SKM-1 treated with dmso at 0.1 percent for 144 hours (cell line): Measurements from ENCODE around the gene MADCAM1.

ENCODE experiments used
- DNase-seq: peaks from one replicate; lab custom pipeline; 2025; ENCODE audit not compliant: unreplicated experiment; lab: John Stamatoyannopoulos, UW

MADCAM1 gene

DNA sequence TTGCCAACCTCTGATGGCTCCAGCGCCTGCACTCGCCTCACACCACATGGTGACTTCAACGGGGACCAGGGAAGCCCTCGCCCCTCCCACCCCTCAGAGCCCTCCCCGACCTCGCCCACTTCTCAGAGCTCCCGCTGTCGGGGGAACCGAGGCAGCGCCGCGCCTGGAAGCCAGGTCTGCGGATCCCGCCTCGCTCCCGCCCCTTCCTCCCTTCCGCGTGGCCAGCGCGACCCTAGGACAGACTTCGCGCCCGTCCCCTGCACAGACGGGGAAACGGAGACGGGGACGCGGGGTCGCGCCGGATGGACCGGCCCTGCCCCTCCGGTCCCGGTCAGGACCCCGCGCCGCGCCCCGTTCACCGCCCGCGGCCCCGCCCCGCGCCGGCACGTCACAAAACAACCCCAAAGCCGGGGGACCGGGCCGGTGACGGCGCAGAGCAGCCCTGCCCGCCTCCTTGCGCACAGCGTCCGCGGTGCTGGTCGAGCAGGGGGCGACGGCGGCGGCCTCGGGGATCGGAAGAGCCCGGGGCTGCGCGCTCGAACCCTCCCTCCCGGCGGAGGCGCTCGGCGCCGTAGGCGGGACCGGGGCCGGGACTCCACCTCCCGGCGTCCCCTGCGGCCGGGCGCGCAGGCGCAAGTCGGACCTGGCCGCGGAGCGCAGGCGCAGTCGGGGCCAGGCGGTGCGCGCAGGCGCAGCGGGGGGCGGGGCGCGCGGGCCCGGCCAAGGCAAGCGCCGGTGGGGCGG, 34.9 kb downstream of the MADCAM1 start:
- DNase-seq: peak; percentile 74

DNA sequence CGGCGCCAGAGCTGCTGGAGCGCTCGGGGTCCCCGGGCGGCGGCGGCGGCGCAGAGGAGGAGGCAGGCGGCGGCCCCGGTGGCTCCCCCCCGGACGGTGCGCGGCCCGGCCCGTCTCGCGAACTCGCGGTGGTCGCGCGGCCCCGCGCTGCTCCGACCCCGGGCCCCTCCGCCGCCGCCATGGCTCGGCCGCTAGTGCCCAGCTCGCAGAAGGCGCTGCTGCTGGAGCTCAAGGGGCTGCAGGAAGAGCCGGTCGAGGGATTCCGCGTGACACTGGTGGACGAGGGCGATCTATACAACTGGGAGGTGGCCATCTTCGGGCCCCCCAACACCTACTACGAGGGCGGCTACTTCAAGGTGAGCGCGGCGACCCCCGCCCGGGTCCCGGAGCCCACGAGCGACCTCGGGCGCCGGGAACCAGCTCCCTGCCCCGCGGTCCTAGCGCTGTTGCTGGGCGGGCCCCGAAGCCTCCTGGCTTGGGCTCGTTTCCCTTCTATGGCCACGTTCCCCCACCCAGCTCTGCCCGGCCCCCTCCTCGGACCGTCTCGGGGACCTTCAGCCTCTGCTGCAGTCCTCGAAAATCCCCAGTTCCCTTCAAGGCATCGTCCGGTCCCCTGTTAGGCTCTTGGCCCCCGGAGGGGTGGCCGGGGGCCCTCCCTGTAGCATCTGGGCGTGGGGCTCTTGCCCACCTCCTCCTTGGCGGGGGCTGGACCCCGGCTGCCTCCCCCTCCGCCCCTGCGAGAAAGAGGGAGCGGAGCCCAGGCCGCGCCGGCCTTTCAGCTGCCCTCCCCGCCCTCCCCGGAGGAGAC, 35.7 kb downstream of the MADCAM1 start, which contains the start of gene CDC34:
TSS of gene CDC34 (plus strand) at position 8 of the 808 bp plus-strand sequence. CDS start at position 180, 172 bp downstream.
- no peak for DNase-seq

DNA sequence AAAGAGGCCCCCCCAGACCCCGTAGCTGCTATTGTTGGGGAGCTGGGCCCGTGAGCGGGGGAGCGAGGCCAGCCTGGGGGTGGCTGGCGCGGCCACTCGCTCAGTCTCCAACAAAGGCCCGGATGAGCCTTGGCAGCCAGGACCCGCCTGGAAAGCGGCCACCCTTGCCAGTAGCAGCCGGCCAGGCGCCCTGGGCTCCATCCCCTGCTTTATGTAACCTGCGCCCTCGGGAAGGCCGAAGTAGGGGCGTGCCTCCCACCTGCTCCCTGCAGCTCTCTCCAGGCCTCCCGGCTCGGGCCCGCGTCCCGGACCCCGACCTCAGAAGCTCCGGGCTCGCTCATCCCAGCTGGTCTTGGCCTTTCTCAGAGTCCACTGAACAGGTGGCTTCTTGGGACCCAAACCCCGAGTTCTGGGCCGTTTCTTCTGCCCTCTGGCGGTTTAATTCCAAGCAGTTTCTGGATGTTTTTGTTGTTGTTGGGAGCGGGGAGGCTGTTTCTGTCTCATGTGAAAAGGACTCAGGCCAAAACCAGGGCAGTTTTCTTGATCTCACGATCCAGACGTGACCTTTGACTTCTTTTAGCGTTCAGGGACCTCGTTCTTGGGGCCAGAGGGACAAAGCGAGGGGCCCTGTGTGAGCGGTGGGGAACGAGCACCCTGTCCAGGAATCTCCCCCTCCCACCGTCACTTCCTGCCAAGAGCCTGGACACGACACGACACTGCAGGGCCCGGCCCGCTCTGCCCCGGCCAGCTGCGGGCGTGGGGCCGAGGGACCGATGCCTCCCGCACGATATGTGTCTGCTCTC, 36.5 kb downstream of the MADCAM1 start:
- peak; percentile 36 for DNase-seq

DNA sequence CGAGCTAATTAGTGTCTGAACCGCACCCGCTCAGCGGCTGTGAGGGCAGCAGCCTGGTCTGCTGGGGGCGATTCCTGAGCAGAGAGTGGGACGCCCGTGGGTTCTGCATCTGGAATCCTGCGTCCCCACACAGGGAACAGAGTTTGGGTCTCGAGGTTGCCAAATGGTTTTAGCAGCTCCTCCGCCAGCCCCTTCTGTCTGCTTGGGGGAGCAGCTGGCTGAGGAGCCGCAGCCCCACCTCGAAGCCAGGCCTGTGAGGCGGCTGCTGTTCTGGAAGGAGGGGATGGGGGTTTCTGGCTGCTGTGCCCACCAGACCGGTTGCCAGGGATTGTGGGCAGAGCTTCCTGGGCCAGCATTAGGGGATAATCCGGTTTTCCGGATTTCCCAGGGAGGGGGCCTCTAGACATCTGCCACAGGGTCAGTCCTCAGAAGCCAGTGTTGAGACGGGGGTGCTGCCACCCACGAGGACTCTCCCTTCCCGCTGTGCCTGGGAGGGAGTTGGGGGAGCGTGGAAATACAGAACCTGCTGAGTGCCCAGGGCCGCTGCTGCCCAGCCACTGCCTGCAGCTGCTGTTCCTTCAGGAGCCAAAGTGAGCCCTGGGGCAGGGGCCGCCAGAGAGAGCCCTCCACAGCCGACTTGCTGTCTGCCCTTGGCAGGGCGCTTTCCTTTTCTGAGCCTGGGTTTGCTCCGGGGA, 37.2 kb downstream of the MADCAM1 start:
- DNase-seq: no peak

DNA sequence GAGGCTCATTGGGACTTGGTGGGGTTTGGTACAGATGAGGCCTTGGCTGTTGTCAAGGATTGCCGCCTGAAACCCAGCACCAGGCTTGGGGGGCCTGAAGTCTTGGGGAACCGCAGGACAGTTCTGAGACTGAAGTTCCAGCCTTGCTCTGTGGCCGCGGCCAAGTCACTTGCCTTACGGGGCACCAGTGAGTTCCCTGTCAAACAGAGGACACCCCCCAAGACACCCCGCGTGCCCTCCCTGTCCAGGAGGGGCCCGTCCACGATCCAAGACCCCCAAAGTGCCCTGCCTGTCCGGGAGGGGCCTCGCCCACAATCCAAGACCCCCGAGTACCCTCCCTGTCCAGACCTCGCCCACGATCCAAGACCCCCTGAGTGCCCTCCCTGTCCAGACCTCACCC, 37.8 kb downstream of the MADCAM1 start:
- no peak for DNase-seq

DNA sequence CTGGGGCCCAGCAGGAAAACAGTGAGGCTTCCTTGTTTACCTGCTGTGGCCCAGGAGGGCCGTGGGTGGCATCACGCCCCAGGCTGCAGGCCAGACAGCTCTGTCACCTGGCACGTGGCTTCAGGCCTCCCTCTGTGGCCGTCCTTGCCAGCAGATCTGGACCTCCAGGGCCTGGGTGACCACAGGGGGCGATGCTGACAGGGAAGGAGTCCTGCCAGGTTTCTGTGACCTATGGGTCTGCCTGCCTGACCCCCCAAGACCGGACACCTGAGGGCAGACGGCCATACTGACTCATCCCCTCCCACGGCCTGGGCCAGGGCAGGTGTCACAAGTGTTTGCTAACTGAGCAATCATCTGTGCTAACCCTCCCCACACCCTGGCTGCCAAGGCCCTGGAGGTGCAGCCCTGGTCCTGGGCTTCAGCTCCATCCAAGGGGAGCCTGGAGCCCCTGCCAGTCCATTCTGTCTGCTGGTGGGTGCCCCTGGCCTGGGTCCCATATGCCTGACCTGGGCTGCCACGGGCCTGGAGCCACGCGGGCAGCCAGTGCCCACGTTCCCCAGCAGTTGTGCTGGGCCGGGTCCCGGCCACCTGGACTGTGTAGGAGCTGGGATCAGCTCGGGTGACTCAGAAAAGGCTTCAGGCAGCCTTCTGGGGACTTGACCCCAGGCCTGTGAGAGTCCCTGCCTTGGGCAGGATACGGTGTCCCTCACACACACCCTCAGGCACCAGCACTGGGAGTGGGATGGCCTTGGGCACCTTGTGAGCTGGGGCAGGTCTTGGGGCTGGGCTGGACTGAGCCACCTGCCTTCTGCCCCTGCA, 38.9 kb downstream of the MADCAM1 start:
- DNase-seq: no peak

DNA sequence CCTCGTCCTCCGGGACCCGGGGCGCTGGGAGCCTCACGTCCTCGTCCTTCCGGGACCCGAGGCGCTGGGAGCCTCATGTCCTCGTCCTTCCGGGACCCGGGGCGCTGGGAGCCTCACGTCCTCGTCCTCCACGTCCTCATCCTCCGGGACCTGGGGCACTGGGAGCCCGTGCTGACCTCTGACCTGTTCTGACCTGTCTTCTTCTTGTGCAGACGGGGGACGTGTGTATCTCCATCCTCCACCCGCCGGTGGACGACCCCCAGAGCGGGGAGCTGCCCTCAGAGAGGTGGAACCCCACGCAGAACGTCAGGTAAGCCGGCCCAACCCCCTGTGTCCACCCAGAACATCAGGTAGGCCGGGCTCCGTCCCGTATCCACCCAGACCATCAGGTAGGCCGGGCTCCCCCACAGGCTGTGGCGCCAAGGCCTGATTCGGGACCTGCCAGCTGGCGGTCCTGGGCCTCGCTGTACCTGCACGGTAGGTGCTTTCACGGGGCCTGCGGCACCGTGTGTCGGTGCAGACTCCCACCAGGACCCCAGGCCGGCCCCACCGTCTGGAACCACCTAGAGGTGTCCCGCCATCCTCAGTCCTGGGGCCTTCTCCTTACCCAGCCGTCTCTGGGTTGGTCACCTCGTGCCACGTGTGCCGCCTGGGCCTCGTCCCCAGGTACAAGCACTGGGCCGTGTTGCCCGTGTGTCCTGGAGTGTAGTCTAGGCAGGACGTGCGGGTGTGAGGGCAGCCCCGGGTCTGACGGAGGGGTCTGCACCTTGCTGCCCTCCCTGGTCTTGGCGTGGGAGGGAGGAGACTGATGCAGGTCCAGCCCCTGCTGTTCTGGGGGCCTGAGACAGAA, 40.0 kb downstream of the MADCAM1 start:
- no peak for DNase-seq

DNA sequence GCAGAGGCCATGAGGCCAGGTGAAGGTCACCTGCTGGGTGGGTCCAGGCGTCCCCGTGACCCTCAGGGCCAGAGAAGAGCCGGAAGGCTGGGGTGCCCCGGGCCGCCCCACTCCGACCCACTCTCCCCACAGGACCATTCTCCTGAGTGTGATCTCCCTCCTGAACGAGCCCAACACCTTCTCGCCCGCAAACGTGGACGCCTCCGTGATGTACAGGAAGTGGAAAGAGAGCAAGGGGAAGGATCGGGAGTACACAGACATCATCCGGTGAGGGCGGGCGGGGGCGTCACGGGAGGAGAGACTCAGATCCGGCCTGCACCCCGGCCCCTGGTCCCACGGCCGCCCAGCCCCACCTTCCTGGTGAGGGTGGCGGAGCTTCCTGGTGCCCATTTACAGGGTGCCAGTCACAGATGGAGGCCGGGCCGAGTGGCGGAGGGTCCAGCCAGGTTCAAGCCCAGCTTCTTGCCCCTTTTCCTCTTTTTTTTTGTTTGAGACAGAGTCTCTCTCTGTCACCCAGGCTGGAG, 40.7 kb downstream of the MADCAM1 start:
- DNase-seq: no peak

DNA sequence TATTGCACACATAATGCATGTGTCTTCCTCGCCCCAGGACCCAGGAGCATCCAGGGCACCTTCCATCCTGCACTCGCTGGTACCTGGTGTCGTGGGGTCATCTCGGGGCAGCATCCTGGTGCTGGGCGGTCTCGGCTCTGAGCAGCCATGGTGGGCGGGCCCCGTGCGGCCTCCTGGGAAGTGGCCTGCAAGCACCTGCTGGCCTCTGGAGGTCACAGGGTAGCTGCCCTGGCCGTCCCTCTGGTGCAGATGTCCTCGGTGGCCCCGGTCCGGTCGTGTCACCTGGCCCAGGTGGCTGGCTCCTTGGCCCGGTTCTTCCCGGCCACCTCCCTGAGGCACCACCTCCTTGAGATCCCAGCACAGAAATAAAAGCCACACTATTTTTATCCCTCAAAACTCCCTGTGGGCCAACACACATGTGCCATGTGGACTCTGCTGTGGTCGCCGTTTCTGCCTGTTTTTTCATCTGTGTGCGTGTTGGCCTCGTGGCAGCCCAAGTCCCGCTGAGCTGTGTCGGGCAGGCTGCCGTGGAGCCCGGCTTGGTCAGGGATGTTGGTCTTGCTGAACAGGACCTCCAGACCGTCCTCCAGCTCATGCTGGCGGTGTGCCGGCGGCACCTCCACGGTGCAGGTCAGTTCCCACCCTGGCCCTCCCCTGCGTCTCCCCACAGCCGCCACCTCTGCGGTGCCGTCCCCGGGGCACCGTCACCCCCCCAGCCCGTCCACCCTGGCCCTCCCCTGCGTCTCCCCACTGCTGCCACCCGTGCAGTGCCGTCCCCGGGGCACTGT, 42.5 kb downstream of the MADCAM1 start:
- no peak for DNase-seq

DNA sequence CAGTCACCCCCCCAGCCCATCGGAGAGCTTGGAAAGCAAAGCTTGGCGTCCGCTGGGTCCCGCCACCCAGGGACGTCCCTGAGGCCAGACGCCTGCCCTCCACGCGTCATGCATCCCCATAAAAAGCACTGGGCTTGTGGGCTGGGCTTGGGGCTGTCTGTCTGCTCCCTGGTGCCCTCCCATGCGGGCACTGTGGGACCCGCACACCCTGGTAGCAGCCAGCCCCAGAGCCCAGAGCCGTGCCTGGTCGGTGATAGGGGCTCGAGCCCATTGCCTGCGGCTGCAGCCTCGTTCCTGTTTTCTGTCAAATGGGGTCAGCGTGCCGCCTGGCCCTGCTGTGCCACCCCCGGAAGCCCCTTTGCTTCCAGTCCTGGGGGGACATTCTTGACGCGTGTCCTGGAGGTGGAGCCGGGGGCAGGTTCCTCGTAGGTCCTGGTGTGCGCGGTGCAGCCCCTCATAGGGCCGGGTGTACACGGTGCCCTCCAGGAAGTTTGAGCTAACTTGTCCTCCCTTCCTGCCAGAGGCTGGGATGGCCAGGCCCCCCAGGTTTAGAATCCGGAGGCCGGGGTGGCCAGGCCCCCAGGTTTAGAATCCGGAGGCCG, 43.2 kb downstream of the MADCAM1 start:
- DNase-seq: no peak

DNA sequence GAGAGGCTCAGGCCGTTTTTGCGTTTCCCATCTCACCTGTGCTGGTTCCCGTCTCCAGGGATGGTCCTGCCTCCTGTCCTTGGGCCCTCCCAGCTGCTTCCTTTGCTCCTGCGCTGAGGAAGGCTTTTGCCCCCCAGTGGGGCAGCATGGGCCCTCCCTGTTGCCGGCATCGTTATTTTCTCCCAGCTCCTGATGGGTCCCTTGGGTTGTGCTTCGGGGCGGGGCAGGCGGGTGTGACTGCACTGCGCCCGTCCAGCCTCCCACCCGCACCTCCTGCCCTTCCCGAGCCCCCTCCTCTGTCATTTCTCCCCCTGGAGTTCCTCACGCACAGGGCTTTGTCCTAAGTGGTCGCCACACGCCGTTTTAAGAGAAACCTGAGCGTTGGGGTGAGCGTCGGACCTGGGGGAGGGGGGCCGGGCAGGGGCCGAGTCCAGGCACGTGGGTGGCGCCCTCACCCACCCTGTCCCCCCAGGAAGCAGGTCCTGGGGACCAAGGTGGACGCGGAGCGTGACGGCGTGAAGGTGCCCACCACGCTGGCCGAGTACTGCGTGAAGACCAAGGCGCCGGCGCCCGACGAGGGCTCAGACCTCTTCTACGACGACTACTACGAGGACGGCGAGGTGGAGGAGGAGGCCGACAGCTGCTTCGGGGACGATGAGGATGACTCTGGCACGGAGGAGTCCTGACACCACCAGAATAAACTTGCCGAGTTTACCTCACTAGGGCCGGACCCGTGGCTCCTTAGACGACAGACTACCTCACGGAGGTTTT, 44.8 kb downstream of the MADCAM1 start:
- no peak for DNase-seq

DNA sequence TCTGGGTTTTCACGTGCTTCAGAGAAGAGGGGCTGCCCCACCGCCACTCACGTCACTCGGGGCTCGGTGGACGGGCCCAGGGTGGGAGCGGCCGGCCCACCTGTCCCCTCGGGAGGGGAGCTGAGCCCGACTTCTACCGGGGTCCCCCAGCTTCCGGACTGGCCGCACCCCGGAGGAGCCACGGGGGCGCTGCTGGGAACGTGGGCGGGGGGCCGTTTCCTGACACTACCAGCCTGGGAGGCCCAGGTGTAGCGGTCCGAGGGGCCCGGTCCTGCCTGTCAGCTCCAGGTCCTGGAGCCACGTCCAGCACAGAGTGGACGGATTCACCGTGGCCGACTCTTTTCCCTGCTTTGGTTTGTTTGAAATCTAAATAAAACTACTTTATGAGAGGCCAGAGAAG, 45.4 kb downstream of the MADCAM1 start:
- no peak for DNase-seq

DNA sequence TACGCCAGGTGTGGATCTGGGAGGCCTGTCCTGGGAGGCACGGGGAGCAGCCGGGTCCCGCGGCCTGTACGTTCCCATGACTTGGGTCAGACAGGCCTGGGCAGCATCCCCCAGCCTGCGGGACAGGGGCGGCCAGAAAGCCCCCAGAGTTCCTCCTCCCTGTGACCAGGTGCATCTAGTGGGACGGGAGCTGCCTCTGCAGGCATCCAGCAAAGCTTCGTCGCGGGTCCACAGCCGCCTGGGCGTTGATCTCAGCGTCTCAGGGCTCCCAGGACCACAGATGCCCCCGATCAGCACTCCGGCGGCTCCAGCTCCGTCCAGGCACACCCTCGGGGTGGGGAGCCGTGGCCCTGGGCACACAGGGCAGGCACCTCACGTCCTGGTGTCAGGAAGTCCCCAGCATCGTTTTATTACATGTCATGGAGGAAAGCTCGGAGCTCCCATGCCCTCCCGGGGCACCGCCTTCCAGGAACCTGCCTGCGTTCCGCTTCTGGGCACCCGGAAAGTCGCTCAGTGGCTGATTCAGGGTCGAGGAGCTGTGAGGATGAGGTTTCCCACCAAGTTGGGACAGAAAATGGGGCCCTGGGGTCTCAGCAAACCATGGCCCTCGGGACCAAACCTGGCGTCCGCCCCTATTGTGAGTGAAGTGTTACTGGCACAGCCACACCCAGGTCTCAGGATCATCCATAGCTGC, 46.0 kb downstream of the MADCAM1 start:
- DNase-seq: no peak

DNA sequence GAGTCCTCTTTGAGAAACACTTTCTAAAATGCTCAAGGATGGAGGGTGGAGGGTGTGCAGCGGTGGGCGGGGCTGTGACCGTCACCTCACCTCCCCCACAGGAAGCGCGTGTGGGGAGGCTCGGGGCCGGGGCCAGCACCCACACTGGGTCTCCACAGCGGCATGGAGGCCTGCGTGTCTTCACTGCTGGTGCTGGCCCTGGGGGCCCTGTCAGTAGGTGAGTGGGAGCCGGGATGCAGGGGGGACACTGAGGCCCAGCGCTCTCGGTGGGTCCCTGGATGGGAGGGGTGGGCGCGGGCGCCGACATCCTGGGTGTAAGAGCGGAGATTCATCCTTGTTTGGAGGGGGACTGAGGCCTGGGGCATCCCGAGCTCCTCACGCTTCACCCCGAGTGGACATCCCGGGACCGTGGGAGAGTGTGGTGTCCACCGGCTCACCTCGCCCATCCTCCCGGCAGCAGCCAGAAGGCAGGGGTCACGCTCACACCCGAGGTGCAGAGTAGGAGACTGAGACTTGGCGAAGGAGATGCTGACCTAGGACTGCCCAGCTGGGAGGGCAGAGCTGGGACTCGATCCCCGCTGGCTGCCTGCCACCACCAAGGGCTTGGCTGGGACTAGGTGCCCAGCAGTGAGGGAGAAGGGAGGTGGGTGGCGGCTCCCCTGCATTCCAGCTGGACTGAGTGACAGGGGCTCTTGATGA, 47.8 kb downstream of the MADCAM1 start, which contains the start of gene GZMM:
TSS of gene GZMM (plus strand) at position 144 of the 699 bp plus-strand sequence. CDS start at position 163, 19 bp downstream.
- no peak for DNase-seq

DNA sequence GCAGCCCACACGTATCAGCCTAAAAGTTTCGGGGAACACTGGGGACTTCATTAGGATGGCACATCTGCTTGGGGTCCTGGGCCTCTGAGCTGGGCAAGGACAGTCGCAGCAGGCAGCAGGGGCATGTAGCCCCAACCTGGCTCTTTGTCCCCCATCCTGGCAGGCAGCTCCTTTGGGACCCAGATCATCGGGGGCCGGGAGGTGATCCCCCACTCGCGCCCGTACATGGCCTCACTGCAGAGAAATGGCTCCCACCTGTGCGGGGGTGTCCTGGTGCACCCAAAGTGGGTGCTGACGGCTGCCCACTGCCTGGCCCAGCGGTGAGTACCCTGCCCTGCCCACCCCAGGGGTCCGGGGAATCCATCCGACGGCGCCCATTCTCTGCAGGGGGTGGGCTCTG, 50.8 kb downstream of the MADCAM1 start:
- DNase-seq: no peak
